Activated CD8-positive, alpha-beta memory T cell treated with anti-CD3 and anti-CD28 coated beads, Interleukin-2, amount 10 ng/mL, durations not matched to agents 7 days and 5 days (primary cell): ENCODE measurements around the gene ACAD9. TPM values are rescaled to one million over a fixed set of nuclear protein-coding genes. Genes with fewer than 3 reads are reported as not detected.
"Not testable (repeated sequence)": the region's sequence is repeated elsewhere in the genome, so short reads cannot be mapped to it uniquely, and the experiment has no call there.

Experiments used
- ATAC-seq: fragments of 150-1000 bp; cut with Tn5 transposase; one replicate; pipeline ENCODE4 v1.10.0; 2021; ENCODE audit warnings: moderate library complexity
- CTCF ChIA-PET: fragments of 350-600 bp; sonication (Branson Sonifier 250); formaldehyde crosslinking; loops from one replicate; lab custom pipeline; 2021; ENCODE audit warnings: antibody characterized with exemption; lab: Charles Lee
- DNase-seq: peaks from one replicate; pipeline ENCODE4 v3.0.0-alpha.2; 2020
- H3K27ac Mint-ChIP-seq: one replicate; pipeline ENCODE4 v1.8.0; 2021; ENCODE audit warnings: mild to moderate bottlenecking, mixed read lengths
- H3K27me3 Mint-ChIP-seq: one replicate; pipeline ENCODE4 v1.8.0; 2021; ENCODE audit warnings: mixed read lengths
- H3K36me3 Mint-ChIP-seq: one replicate; pipeline ENCODE4 v1.8.0; 2021; ENCODE audit warnings: mild to moderate bottlenecking, mixed read lengths
- H3K4me1 Mint-ChIP-seq: one replicate; pipeline ENCODE4 v1.8.0; 2021; ENCODE audit warnings: mixed read lengths
- H3K4me3 Mint-ChIP-seq: one replicate; pipeline ENCODE4 v1.8.0; 2021; ENCODE audit warnings: mild to moderate bottlenecking, moderate library complexity, mixed read lengths
- H3K9me3 Mint-ChIP-seq: one replicate; pipeline ENCODE4 v1.8.0; 2022; ENCODE audit warnings: low read depth, mixed read lengths
- total RNA-seq, 2 experiments: library from RNA; stranded (reverse); gene quantifications; one replicate each; pipeline ENCODE4 v1.2.3, GENCODE V29; 2021

ACAD9 gene
- total RNA-seq, 2 experiments from 2014 or later, result 61.2 to 68.2 TPM

DNA sequence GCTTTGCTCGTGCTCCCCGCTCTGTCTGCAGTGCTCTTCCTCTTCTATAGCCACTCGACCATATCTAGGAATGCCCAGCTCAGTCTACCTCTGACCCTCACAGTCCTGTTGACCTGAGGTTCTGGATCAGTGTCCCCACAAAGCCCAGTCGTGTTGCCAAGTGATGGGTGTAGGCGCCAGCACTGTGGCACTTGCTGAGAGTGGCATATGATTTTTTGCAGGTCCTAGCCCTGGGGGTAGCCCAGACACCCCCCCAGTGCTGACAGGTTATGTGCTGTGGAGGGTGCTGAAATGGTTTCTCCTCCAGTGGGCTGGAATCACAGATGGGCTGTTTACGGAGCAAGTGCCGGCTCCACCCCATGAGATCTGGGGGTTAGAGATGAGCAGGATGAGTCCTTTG lies 32.5 kb downstream of the ACAD9 start:
- H3K9me3 Mint-ChIP-seq, result no peaks in the 10 kb centered on the region
- DNase-seq (no peak), ATAC-seq (no peak)
- H3K4me1 Mint-ChIP-seq, result no peaks in the 10 kb centered on the region
- CTCF ChIA-PET, result no interaction called here
- peaks cover 31% of the 10 kb centered on the region for H3K36me3 Mint-ChIP-seq
- H3K27ac Mint-ChIP-seq, result no peak overlapping the region
- no peaks in the 10 kb centered on the region for H3K27me3 Mint-ChIP-seq
- no peak overlapping the region for H3K4me3 Mint-ChIP-seq

DNA sequence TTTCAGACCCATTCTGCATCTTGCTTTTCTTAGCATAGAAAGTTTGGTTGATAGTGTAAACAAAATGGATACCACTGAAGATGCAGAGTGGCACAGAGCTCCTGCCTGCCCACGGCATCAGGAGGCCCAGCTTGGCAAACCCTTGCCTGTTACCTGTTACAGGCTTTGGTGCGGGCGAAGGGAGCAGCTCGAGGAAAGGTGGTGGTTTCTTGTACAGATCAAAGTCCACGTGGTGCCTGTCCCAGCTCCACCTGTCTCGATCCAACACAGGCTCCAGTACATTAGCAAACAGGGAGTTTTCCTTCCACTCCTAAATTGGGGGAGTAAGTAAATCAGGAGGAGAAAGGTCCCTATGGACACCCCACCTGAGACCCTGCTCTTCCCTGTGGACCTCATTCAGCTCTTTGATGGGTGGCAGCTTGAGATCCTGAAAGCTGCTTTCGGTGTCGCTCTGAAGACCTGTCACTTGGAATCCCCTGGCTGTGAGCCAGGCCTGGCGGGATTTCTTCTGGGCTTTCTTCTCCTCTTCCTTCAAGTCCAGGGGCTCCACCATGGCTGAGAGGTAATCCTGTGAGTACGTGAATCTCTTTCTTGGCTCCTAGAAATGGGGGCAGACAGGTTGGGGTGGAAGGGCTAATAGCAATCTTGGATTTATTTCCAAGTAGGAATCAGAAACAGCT lies 35.7 kb downstream of the ACAD9 start:
- Mint-ChIP-seq H3K36me3 (peaks cover 57% of the 10 kb centered on the region), H3K4me3 (no peak overlapping the region), H3K27ac (no peak overlapping the region), H3K9me3 (no peaks in the 10 kb centered on the region), H3K27me3 (no peaks in the 10 kb centered on the region), H3K4me1 (no peaks in the 10 kb centered on the region)
- ATAC-seq (no peak), DNase-seq (no peak)
- CTCF ChIA-PET, result no interaction called here

DNA sequence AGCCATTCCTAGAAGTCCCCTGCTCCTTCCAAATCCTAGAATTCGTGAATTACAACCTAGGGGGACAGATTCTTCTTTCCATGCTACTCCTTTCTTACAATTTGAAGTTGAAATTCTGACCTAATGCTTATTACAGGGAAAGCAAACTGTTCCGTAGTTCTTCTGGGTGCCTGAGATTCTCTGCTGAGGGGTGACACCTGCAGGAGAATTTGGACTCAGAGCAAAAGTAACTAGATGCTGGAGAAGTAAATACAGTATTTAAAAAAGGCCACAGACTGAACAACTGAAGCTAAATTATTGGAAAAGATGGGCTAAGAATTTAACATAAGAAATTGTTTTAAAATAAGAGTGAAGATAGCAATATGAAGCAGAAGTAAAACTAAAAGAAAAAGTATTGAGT lies 37.9 kb downstream of the ACAD9 start:
- ATAC-seq (no peak), DNase-seq (no peak)
- H3K4me3 Mint-ChIP-seq, result no peak overlapping the region
- no peaks in the 10 kb centered on the region for H3K27me3 Mint-ChIP-seq
- H3K4me1 Mint-ChIP-seq, result peaks cover 3% of the 10 kb centered on the region
- H3K27ac Mint-ChIP-seq, result no peak overlapping the region
- H3K9me3 Mint-ChIP-seq, result no peaks in the 10 kb centered on the region
- CTCF ChIA-PET, result no interaction called here
- H3K36me3 Mint-ChIP-seq, result peaks cover 58% of the 10 kb centered on the region

DNA sequence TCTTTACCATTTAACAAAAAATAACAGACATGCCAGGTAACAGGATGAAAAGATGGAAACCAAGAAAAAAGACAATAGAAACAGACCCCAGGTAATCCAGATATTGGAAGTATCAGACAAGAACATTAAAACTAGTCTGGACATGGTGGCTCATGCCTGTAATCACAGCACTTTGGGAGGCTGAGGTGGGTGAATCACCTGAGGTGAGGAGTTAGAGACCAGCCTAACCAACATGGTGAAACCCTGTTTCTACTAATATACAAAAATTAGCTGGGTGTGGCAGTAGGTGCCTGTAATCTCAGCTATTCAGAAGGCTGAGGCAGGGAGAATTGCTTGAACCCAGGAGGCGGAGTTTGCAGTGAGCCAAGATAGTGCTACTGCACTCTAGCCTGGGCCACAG lies 40.6 kb downstream of the ACAD9 start:
- no peaks in the 10 kb centered on the region for H3K27me3 Mint-ChIP-seq
- no peak overlapping the region for H3K4me3 Mint-ChIP-seq
- CTCF ChIA-PET, result interaction anchor here (1.3 kb wide), 1 partner anchor 302 kb away, joined by 3 read pairs; no protein-coding TSS in a partner anchor
- DNase-seq, result no peak
- no peaks in the 10 kb centered on the region for H3K9me3 Mint-ChIP-seq
- no peak for ATAC-seq
- H3K36me3 Mint-ChIP-seq, result peaks cover 52% of the 10 kb centered on the region
- H3K4me1 Mint-ChIP-seq, result peaks cover 23% of the 10 kb centered on the region
- no peak overlapping the region for H3K27ac Mint-ChIP-seq

DNA sequence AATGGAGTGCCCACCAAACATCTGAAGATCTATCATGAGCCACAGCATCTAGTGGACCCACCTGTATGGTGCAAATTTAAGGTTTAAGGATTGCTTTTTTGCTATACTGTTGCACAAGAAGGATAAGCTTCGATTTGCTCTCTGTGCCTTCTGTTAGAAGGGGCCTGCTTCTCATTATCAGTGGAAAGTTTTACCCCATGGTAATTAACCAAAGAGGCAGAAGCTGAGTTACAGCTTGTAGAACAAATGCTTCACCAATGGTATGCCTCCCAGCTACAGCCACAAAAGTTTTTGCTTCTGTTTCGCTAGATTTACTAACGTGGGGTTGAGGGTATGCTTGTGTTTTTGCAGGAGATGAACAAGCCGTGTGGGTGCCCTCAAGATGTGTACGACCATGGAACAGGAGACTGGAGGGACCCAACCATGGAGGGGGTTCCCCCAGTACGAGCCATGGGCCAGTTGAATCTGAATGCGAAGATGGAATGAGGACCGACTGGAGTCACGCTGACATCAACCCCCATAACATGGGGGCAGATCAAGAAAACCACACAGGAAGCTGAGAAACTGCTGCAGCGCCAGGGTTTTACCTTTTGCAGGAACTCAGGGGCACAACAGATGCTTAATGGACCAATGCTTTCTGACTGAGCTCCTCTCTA lies 43.5 kb downstream of the ACAD9 start:
- peaks cover 28% of the 10 kb centered on the region for H3K36me3 Mint-ChIP-seq
- H3K27ac Mint-ChIP-seq, result peak overlapping the region; percentile 64
- CTCF ChIA-PET, result interaction anchor here (0.8 to 3.8 kb wide), 10 partner anchors 10 to 393 kb away, joined by 3 to 40 read pairs (median 3); partner anchors contain the start of gene ACAD9
- ATAC-seq (peak; percentile 73), DNase-seq (peak; percentile 80)
- peaks cover 3% of the 10 kb centered on the region for H3K27me3 Mint-ChIP-seq
- H3K4me1 Mint-ChIP-seq, result peaks cover 23% of the 10 kb centered on the region
- peaks cover 10% of the 10 kb centered on the region for H3K9me3 Mint-ChIP-seq
- H3K4me3 Mint-ChIP-seq, result peak overlapping the region; percentile 59

DNA sequence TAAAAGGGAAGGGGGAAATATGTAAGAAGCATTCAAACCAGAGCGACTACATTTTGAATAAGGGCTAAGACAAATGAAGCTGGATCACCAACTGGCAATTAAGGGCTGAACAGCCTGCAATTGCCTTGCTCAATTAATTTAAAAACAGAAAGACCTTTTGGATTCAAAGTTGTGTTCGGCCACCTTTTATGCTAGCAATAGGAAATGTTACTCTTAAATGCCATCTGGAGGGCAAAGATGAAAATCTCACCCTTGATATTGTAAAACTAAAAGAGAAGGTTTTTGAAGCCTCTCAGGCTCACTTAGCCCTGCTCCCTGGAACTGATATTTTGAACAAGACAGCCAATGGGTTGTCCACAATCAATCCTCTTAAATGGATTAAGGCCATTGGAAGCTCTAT lies 44.2 kb downstream of the ACAD9 start:
- Mint-ChIP-seq H3K27ac (peak overlapping the region; percentile 64), H3K4me3 (peak overlapping the region; percentile 59), H3K9me3 (peaks cover 10% of the 10 kb centered on the region), H3K4me1 (peaks cover 23% of the 10 kb centered on the region), H3K36me3 (peaks cover 24% of the 10 kb centered on the region), H3K27me3 (peaks cover 8% of the 10 kb centered on the region)
- no peak for DNase-seq
- CTCF ChIA-PET, result interaction anchor here (0.5 to 3.8 kb wide), 13 partner anchors 11 to 392 kb away, joined by 3 to 40 read pairs (median 3); partner anchors contain the start of gene ACAD9
- peak; percentile 69 for ATAC-seq

DNA sequence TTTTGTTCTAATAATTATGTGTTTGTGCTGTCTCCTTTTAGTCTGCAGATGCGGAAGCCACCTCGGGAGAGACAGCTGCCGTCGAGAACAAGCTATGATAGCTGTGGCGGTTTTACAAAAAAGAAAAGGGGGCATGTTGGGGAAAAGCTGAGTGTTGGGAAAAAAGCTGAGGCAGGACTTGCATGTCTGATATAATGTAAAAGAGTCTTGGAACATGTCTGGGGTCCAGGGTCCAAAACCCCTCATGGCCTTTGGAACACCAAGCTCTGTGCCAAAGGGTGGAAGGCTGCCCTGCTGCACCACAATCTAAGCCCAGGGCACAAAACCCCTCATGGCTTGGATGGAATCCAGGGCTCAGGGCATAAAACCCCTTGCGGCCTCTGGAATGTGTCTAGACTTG lies 44.6 kb downstream of the ACAD9 start:
- not testable (repeated sequence) for H3K27me3 Mint-ChIP-seq, H3K4me3 Mint-ChIP-seq, ATAC-seq, DNase-seq
- CTCF ChIA-PET, result interaction anchor here (0.5 to 3.8 kb wide), 8 partner anchors 12 to 392 kb away, joined by 3 to 40 read pairs (median 3); partner anchors contain the start of gene ACAD9
- H3K36me3 Mint-ChIP-seq, result peaks cover 21% of the 10 kb centered on the region
- H3K9me3 Mint-ChIP-seq, result peaks cover 10% of the 10 kb centered on the region
- H3K4me1 Mint-ChIP-seq, result peaks cover 23% of the 10 kb centered on the region
- peak overlapping the region; percentile 7 for H3K27ac Mint-ChIP-seq

DNA sequence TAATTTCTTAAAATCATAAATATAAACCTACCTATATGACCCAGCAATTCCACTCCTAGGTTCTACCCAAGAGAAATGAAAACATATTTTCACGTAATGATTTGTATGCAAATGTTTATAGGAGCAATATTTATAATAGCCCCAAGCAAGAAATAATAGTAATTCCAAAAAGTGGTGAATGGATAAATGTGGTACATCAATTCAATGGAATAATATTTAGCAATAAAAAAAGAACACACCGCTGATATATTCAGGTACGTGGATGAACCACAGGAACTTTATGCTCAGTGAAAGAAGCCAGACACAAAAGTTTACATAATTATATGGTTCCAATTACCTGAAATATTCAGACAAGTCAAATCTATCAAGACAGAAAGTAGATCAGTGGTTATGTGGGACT lies 49.9 kb downstream of the ACAD9 start:
- no peak for DNase-seq
- no peak overlapping the region for H3K27ac Mint-ChIP-seq
- no peak overlapping the region for H3K4me3 Mint-ChIP-seq
- CTCF ChIA-PET, result no interaction called here
- ATAC-seq, result no peak
- H3K4me1 Mint-ChIP-seq, result peaks cover 3% of the 10 kb centered on the region
- peaks cover 20% of the 10 kb centered on the region for H3K27me3 Mint-ChIP-seq
- peaks cover 10% of the 10 kb centered on the region for H3K9me3 Mint-ChIP-seq
- H3K36me3 Mint-ChIP-seq, result peaks cover 4% of the 10 kb centered on the region

DNA sequence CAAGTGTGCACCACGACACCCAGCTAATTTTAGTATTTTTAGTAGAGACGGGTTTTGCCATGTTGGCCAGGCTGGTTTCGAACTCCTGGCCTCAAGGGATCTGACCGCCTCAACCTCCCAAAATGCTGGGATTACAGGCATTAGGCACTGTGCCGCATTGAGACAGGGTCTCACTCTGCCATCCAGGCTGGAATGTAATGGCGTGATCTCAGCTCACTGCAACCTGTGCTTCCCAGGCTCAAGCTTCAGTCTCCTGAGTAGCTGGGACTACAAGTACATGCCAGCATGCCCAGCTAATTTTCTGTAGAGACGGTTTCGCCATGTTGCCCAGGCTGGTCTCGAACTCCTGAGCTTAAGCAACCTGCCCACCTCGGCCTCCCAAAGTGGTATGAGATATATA lies 51.6 kb downstream of the ACAD9 start:
- Mint-ChIP-seq H3K9me3 (peaks cover 8% of the 10 kb centered on the region), H3K4me3 (no peak overlapping the region), H3K27ac (no peak overlapping the region), H3K4me1 (no peaks in the 10 kb centered on the region), H3K27me3 (peaks cover 20% of the 10 kb centered on the region), H3K36me3 (no peaks in the 10 kb centered on the region)
- peak; percentile 28 for DNase-seq
- no peak for ATAC-seq
- CTCF ChIA-PET, result interaction anchor here (2.4 kb wide), 1 partner anchor 39 kb away, joined by 11 read pairs; no protein-coding TSS in a partner anchor

DNA sequence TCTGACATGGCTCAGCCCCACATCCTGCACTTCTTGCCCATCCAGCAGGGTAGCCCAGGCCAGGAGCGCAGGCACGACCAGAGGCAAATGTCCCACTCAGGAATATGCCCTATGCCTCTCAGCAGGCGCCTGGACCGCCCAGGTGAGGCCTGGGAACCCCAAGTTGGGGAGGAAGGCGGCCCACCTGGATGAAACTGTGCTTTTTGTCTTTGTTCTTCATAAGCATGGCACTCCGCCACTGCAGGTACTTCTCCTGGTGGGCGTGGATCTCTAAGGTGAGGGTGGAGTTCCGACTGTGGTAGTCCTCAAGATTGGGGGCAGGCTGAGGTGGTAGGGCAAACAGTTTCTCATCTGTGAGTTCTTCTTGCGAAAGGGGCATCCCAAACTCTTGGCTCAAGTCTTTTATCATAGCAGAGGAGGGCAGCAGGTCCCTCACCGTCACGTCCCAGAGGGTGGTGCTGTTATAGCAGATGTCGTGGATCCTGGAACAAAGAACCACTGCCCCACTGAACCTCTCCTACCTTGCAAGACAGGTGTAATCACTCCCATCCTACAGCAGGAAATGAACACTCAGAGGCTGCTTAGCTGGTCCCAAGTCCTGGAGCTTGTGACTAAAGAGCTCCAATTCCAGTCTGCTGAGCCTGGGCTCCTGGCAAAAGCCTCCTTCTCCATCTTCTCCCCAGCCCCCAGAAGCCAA lies 53.2 kb downstream of the ACAD9 start:
- Mint-ChIP-seq H3K4me3 (no peak overlapping the region), H3K4me1 (no peaks in the 10 kb centered on the region), H3K27me3 (peaks cover 24% of the 10 kb centered on the region), H3K27ac (no peak overlapping the region), H3K36me3 (no peaks in the 10 kb centered on the region), H3K9me3 (no peaks in the 10 kb centered on the region)
- CTCF ChIA-PET, result interaction anchor here (0.7 to 2.4 kb wide), 3 partner anchors 10 to 38 kb away, joined by 3 to 11 read pairs (median 3); no protein-coding TSS in a partner anchor
- ATAC-seq, result no peak
- peak; percentile 15 for DNase-seq

DNA sequence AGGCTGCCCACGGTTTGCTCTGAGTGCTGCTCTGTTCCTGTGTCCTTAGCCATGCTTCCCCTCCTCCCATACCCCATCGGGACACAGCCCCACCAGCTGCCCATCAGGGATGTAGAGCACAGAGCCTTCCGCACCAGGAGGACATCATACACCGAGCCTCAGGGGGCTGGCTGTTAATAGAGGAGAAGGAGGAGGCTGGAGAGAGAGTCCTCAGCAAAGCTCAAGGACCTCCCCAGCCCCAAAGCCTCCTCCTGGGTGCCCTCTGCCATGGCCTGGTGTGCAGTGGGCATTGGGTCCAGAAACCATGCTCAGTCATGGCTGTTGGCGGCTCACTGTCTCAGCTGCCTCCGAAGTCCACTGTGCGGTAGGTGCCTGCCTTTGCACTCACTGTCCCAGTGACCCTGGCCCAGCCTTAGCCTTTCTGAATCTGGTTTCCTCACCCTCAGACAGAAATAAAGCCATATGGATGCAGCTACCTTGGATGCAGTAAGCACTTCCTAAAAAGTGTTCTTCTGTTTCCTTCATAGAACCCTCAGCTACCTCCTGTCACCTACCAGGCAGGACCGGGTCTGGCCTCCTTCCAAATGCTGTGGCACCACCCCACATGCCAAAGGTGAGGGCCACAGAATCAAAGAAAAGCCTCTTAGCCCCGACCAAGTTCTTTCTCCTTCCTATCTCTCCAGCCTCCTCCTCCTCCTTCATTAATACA lies 53.9 kb downstream of the ACAD9 start:
- peak; percentile 22 for DNase-seq
- no peak overlapping the region for H3K4me3 Mint-ChIP-seq
- no peaks in the 10 kb centered on the region for H3K9me3 Mint-ChIP-seq
- H3K4me1 Mint-ChIP-seq, result no peaks in the 10 kb centered on the region
- H3K27me3 Mint-ChIP-seq, result peaks cover 22% of the 10 kb centered on the region
- H3K36me3 Mint-ChIP-seq, result no peaks in the 10 kb centered on the region
- CTCF ChIA-PET, result interaction anchor here (0.7 kb wide), 2 partner anchors 11 to 37 kb away, joined by 3 read pairs; no protein-coding TSS in a partner anchor
- no peak for ATAC-seq
- no peak overlapping the region for H3K27ac Mint-ChIP-seq

DNA sequence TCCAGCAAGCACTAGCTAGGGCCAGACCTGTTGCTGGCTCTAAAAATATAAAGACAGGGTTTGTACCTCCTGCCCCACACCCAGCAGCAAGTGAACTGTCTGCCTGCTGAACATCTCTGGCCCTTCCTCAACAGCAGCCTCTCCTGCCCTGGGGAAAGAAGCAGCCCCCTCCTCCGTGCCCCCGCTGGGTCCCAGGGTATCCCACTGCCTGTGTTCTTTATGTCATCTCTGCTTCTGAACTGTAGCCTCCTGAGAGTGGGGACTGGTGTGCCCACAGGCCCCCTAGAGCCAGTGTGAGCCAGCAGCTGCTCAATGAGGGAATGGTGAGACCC lies 54.5 kb downstream of the ACAD9 start:
- CTCF ChIA-PET, result no interaction called here
- no peaks in the 10 kb centered on the region for H3K4me1 Mint-ChIP-seq
- no peaks in the 10 kb centered on the region for H3K36me3 Mint-ChIP-seq
- no peak overlapping the region for H3K27ac Mint-ChIP-seq
- DNase-seq (peak; percentile 14), ATAC-seq (no peak)
- no peak overlapping the region for H3K4me3 Mint-ChIP-seq
- H3K27me3 Mint-ChIP-seq, result peaks cover 20% of the 10 kb centered on the region
- H3K9me3 Mint-ChIP-seq, result no peaks in the 10 kb centered on the region

DNA sequence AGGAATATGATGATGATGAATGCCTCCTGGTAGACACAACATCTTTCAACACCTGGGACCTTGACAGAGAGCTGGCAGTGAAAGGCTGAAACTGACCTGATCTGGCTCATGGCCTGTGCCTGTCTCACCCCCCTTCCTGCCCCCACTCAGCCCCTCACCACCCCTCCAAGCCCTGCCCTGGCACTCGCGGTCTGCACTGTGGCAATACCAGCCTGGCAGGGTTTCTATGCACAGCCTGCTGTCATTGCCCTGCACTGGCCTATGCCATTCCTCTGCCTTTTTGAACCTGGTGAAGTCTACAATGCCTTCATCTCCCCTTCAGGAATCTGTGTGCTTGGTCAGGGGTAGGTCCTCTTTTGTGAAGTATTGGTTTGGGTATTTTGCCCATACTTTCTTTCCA lies 56.5 kb downstream of the ACAD9 start:
- Mint-ChIP-seq H3K36me3 (no peaks in the 10 kb centered on the region), H3K27me3 (peaks cover 27% of the 10 kb centered on the region), H3K4me3 (no peak overlapping the region), H3K9me3 (no peaks in the 10 kb centered on the region), H3K27ac (no peak overlapping the region), H3K4me1 (no peaks in the 10 kb centered on the region)
- CTCF ChIA-PET, result interaction anchor here (0.8 kb wide), 1 partner anchor 13 kb away, joined by 3 read pairs; no protein-coding TSS in a partner anchor
- no peak for ATAC-seq
- DNase-seq, result peak; percentile 36
